H1 (cell line): ENCODE data around the gene ADPRHL1. TPM values are rescaled to one million over a fixed set of nuclear protein-coding genes. Genes with fewer than 3 reads are reported as not detected.

Experiments
- CTCF ChIA-PET: fragments of 300-600 bp; sonication (Branson Sonifier 250); formaldehyde crosslinking; loops from one replicate; lab custom pipeline; 2021; ENCODE audit not compliant: partially characterized antibody; lab: Charles Lee
- POLR2A ChIA-PET: fragments of 300-600 bp; sonication (Branson Sonifier 250); formaldehyde crosslinking; loops from one replicate; lab custom pipeline; 2021; ENCODE audit warnings: inconsistent platforms; ENCODE audit not compliant: partially characterized antibody; lab: Charles Lee
- DNase-seq, 2 experiments: peaks; one replicate each; pipeline versions ENCODE4 v3.0.0 to v3.0.0-alpha.2; 2010 to 2022; ENCODE audit warnings: low spot score in 2 of 2, low read depth in 1 of 2, mixed read lengths in 1 of 2
- FAIRE-seq: peaks from 2 replicates; lab custom pipeline; 2011; peaks lifted over from hg19 to GRCh38; lab: Jason Lieb, UNC
- H2AFZ ChIP-seq: 2 replicates; pipeline ENCODE4 v1.8.1; 2012; ENCODE audit warnings: low read length, inconsistent platforms
- H2AK5ac ChIP-seq: 2 replicates; pipeline ENCODE4 v1.6.1; 2013; ENCODE audit warnings: low read depth, low read length
- H2BK120ac ChIP-seq: replicated peaks from 2 replicates; pipeline ENCODE3; 2013; ENCODE audit warnings: low read depth, low read length, inconsistent platforms
- H2BK12ac ChIP-seq: 2 replicates; pipeline ENCODE4 v1.6.1; 2013; ENCODE audit warnings: low read depth, low read length
- H2BK15ac ChIP-seq: 2 replicates; pipeline ENCODE4 v1.6.1; 2013; ENCODE audit warnings: low read length
- H2BK20ac ChIP-seq: 2 replicates; pipeline ENCODE4 v1.6.1; 2013; ENCODE audit warnings: low read length
- H2BK5ac ChIP-seq: 2 replicates; pipeline ENCODE4 v1.6.1; 2013; ENCODE audit warnings: low read depth, low read length
- H3K14ac ChIP-seq: 2 replicates; pipeline ENCODE4 v1.6.1; 2013; ENCODE audit warnings: inconsistent platforms; ENCODE audit not compliant: insufficient read length
- H3K18ac ChIP-seq: 2 replicates; pipeline ENCODE4 v1.6.1; 2013; ENCODE audit warnings: low read length; ENCODE audit errors: extremely low read depth
- H3K23ac ChIP-seq: 2 replicates; pipeline ENCODE4 v1.6.1; 2013; ENCODE audit warnings: inconsistent platforms; ENCODE audit not compliant: insufficient read length
- H3K23me2 ChIP-seq: 2 replicates; pipeline ENCODE4 v1.6.1; 2013; ENCODE audit warnings: low read depth, low read length
- H3K27ac ChIP-seq: 2 replicates; pipeline ENCODE4 v1.6.1; 2011; ENCODE audit warnings: low read depth, low read length, inconsistent platforms
- H3K27me3 ChIP-seq, 4 experiments: replicated peaks in 1 of 4; 1 replicate in 1 of 4; 2 replicates in 3 of 4; pipeline versions ENCODE4 v1.6.1 to v1.8.1; 2011 to 2013; ENCODE audit warnings: low read length in 3 of 4, mild to moderate bottlenecking in 3 of 4, inconsistent platforms in 2 of 4, mixed read lengths in 2 of 4, moderate library complexity in 1 of 4; ENCODE audit not compliant: control insufficient read depth in 3 of 4, insufficient read depth in 3 of 4; ENCODE audit errors: extremely low read depth in 1 of 4
- H3K36me3 ChIP-seq, 4 experiments: 2 replicates each; pipeline versions ENCODE4 v1.6.1 to v1.8.1; 2011 to 2013; ENCODE audit warnings: mild to moderate bottlenecking in 4 of 4, low read length in 3 of 4, moderate library complexity in 2 of 4, control low read depth in 1 of 4, inconsistent platforms in 1 of 4; ENCODE audit not compliant: insufficient read depth in 4 of 4, control insufficient read depth in 2 of 4
- H3K4ac ChIP-seq: replicated peaks from 2 replicates; pipeline ENCODE3; 2013; ENCODE audit warnings: low read length, low read depth, mixed read lengths, inconsistent platforms; ENCODE audit not compliant: insufficient read length
- H3K4me1 ChIP-seq, 4 experiments: replicated peaks in 1 of 4; 1 replicate in 1 of 4; 2 replicates in 3 of 4; pipeline versions ENCODE4 v1.6.1 to v1.8.1; 2011 to 2013; ENCODE audit warnings: low read length in 3 of 4, inconsistent platforms in 2 of 4, mixed read lengths in 1 of 4; ENCODE audit not compliant: insufficient read depth in 4 of 4, control insufficient read depth in 3 of 4
- H3K4me2 ChIP-seq, 2 experiments: 2 replicates each; pipeline versions ENCODE4 v1.6.1 to v1.8.1; 2011 to 2013; ENCODE audit warnings: low read depth in 2 of 2, low read length in 2 of 2, control low read depth in 1 of 2, inconsistent platforms in 1 of 2, mild to moderate bottlenecking in 1 of 2; ENCODE audit not compliant: insufficient read depth in 1 of 2
- H3K4me3 ChIP-seq, 4 experiments: fragments of 200-600, 300-600 bp in 1 of 4; sonication (generic), shearing (Covaris generic), sonication (Bioruptor Twin) in 1 of 4; 2 replicates each; pipeline versions ENCODE4 v1.5.1 to v1.8.1; 2011 to 2016; ENCODE audit warnings: low read length in 4 of 4, low read depth in 3 of 4, control low read depth in 2 of 4, inconsistent platforms in 2 of 4, mild to moderate bottlenecking in 2 of 4, mixed read lengths in 1 of 4, moderate library complexity in 1 of 4; ENCODE audit not compliant: insufficient read depth in 2 of 4; ENCODE audit errors: extremely low read depth in 1 of 4
- H3K56ac ChIP-seq: replicated peaks from 2 replicates; pipeline ENCODE3; 2013; ENCODE audit warnings: low read depth, mild to moderate bottlenecking, mixed read lengths, low read length, inconsistent platforms; ENCODE audit not compliant: insufficient read length
- H3K79me1 ChIP-seq: 2 replicates; pipeline ENCODE4 v1.6.1; 2013; ENCODE audit warnings: low read depth, low read length, control low read depth
- H3K79me2 ChIP-seq, 2 experiments: 2 replicates each; pipeline versions ENCODE4 v1.6.1 to v1.8.1; 2012 to 2013; ENCODE audit warnings: low read length in 2 of 2, mild to moderate bottlenecking in 2 of 2, inconsistent platforms in 1 of 2; ENCODE audit not compliant: insufficient read depth in 2 of 2, control insufficient read depth in 1 of 2
- H3K9ac ChIP-seq, 4 experiments: replicated peaks in 1 of 4; 1 replicate in 1 of 4; 2 replicates in 3 of 4; pipeline versions ENCODE4 v1.6.1 to v1.8.1; 2011 to 2013; ENCODE audit warnings: low read depth in 3 of 4, low read length in 3 of 4, control low read depth in 2 of 4, mild to moderate bottlenecking in 2 of 4, moderate library complexity in 2 of 4, inconsistent platforms in 1 of 4; ENCODE audit errors: extremely low read depth in 1 of 4
- H3K9me3 ChIP-seq, 2 experiments: 2 replicates each; pipeline versions ENCODE4 v1.6.1 to v1.8.1; 2012 to 2013; ENCODE audit warnings: mild to moderate bottlenecking in 2 of 2, moderate library complexity in 2 of 2, control low read depth in 1 of 2, inconsistent platforms in 1 of 2, low read depth in 1 of 2, low read length in 1 of 2, mixed read lengths in 1 of 2; ENCODE audit not compliant: insufficient read depth in 2 of 2
- H4K20me1 ChIP-seq, 2 experiments: replicated peaks in 1 of 2; 2 replicates each; pipeline versions ENCODE3 to v1.8.1; 2011 to 2013; ENCODE audit warnings: inconsistent platforms in 2 of 2, low read length in 2 of 2, mild to moderate bottlenecking in 1 of 2; ENCODE audit not compliant: insufficient read depth in 2 of 2, control insufficient read depth in 1 of 2
- H4K5ac ChIP-seq: 2 replicates; pipeline ENCODE4 v1.6.1; 2013; ENCODE audit warnings: low read length, low read depth, mixed read lengths, inconsistent platforms; ENCODE audit not compliant: insufficient read length
- H4K8ac ChIP-seq: 2 replicates; pipeline ENCODE4 v1.8.0; 2013; ENCODE audit warnings: mild to moderate bottlenecking, moderate library complexity, low read length, inconsistent platforms; ENCODE audit not compliant: insufficient read depth; ENCODE audit errors: extremely low read depth
- H4K91ac ChIP-seq: replicated peaks from 2 replicates; pipeline ENCODE3; 2013; ENCODE audit warnings: low read length, mixed read lengths, inconsistent platforms; ENCODE audit not compliant: insufficient read length
- BACH1 ChIP-seq: IDR thresholded peaks from 2 replicates; pipeline ENCODE4 v1.6.1; 2012; ENCODE audit warnings: low read length, improper control_type of control experiment
- CTCF ChIP-seq, 3 experiments: IDR thresholded peaks; 1 replicate in 2 of 3; 2 replicates in 1 of 3; pipeline versions ENCODE4 v1.5.1 to v1.6.1; 2011; ENCODE audit warnings: low read length in 3 of 3, mild to moderate bottlenecking in 3 of 3, inconsistent platforms in 2 of 3, low read depth in 1 of 3, moderate library complexity in 1 of 3; ENCODE audit not compliant: insufficient read depth in 1 of 3; ENCODE audit errors: control extremely low read depth in 1 of 3
- EP300 ChIP-seq, 2 experiments: IDR thresholded peaks; 1 replicate in 1 of 2; 2 replicates in 1 of 2; pipeline ENCODE4 v1.6.1; 2011 to 2012; ENCODE audit warnings: low read depth in 2 of 2, low read length in 2 of 2, mild to moderate bottlenecking in 2 of 2, borderline replicate concordance in 1 of 2, inconsistent platforms in 1 of 2, moderate library complexity in 1 of 2
- KDM4A ChIP-seq: IDR thresholded peaks from one replicate; pipeline ENCODE4 v1.7.1; 2012; ENCODE audit warnings: low read depth, mild to moderate bottlenecking, moderate library complexity, low read length, inconsistent platforms; ENCODE audit not compliant: severe bottlenecking
- NRF1 ChIP-seq: IDR thresholded peaks from 2 replicates; pipeline ENCODE4 v1.6.1; 2011; ENCODE audit warnings: mild to moderate bottlenecking, low read depth, low read length, improper control_type of control experiment
- RAD21 ChIP-seq, 2 experiments: IDR thresholded peaks in 1 of 2; conservative IDR thresholded peaks in 1 of 2; 2 replicates each; pipeline ENCODE4 v1.6.1; 2011; ENCODE audit warnings: low read depth in 2 of 2, low read length in 2 of 2, improper control_type of control experiment in 1 of 2, inconsistent platforms in 1 of 2, mild to moderate bottlenecking in 1 of 2, moderate library complexity in 1 of 2
- RBBP5 ChIP-seq: IDR thresholded peaks from 2 replicates; pipeline ENCODE4 v1.7.1; 2012; ENCODE audit warnings: low read depth, mild to moderate bottlenecking, inconsistent platforms, low read length, moderate library complexity, borderline replicate concordance
- WGBS, 2 experiments: shearing (Covaris generic) in 1 of 2; methylation state at CpG; one replicate each; pipeline versions ENCODE4 v1.1.6 to v1.1.7; 2013 to 2015; ENCODE audit warnings: low lambda C conversion rate in 2 of 2, mixed read lengths in 2 of 2, inconsistent platforms in 1 of 2, low coverage in 1 of 2, missing lambda C conversion rate in 1 of 2; ENCODE audit not compliant: insufficient replicate concordance in 2 of 2, insufficient coverage in 1 of 2, insufficient read length in 1 of 2; ENCODE audit errors: extremely low coverage in 1 of 2, missing lambda C conversion rate in 1 of 2; 5-methylcytosine and 5-hydroxymethylcytosine counted together
- polyA plus RNA-seq, 7 experiments: library from polyadenylated mRNA; depleted of rRNA in 3 of 7; stranded (reverse) in 5 of 7; unstranded in 2 of 7; fragments of >200 nt in 5 of 7; fragments of 200-250 nt in 2 of 7; gene quantifications; 1 replicate in 5 of 7; 2 replicates in 1 of 7; 4 replicates in 1 of 7; pipeline versions ENCODE4 v1.2.1 to v1.2.3, GENCODE V29; 2011 to 2013; ENCODE audit warnings: missing spikeins in 2 of 7, mixed read lengths in 2 of 7
- total RNA-seq: library from RNA; stranded (reverse); fragmentation: NEBNext Ultra II Directional; extraction: Animal tissue kit (Norgen Biotek cat#: 25700); gene quantifications from 2 replicates; pipeline ENCODE4 v1.2.1, GENCODE V29; 2021

ADPRHL1 gene
- total and polyA plus RNA-seq, 2 of the 8 experiments (the other 6 are each of a cell fraction or from before 2014, with no cell fraction given): 0.74 to 1.7 TPM

GRCh38 chr13:113393563-113394338 lies 59.5 kb downstream of the ADPRHL1 start:
- Histone ChIP-seq H3K23me2 (peaks cover 5% of the 10 kb centered on the region), H3K27me3 (no peaks in the 10 kb centered on the region), H3K56ac (no peak overlapping the region), H4K91ac (peak overlapping the region; percentile 99), H3K4ac (peak overlapping the region; percentile 95), H4K8ac (peak overlapping the region; percentile 94; the same call in 1 of the 2 replicates), H2AK5ac (peak overlapping the region; percentile 100), H3K4me2 (peak overlapping the region; percentile 70 to 88), H3K23ac (peak overlapping the region; percentile 1), H4K5ac (peak overlapping the region; percentile 93), H3K36me3 (peaks cover 0 to 6% (median 0%) of the 10 kb centered on the region in 4 experiments; a peak in 1 of 8 replicates), H2BK5ac (peak overlapping the region; percentile 76; the same call in 1 of the 2 replicates), H3K27ac (no peak overlapping the region; the same call in 1 of the 2 replicates), H2BK15ac (peak overlapping the region; percentile 99; the same call in 1 of the 2 replicates), H2BK20ac (peak overlapping the region; percentile 100; the same call in 1 of the 2 replicates), H3K9ac (peak overlapping the region; percentile 52 to 65 (median 60)), H3K9me3 (peaks cover 4 to 8% of the 10 kb centered on the region in 2 experiments; a peak in 3 of 4 replicates), H3K79me1 (no peaks in the 10 kb centered on the region), H3K18ac (peak overlapping the region; percentile 98), H3K4me1 (peaks cover 8 to 16% (median 12%) of the 10 kb centered on the region in 4 experiments), H2BK12ac (peak overlapping the region; percentile 100), H4K20me1 (no peaks in the 10 kb centered on the region), H2BK120ac (peak overlapping the region; percentile 98), H3K14ac (no peak overlapping the region), H3K4me3 (peak overlapping the region; percentile 51 to 65 (median 56)), H2AFZ (peak overlapping the region; percentile 60; the same call in 1 of the 2 replicates), H3K79me2 (no peaks in the 10 kb centered on the region)
- ChIA-PET CTCF (interaction anchor here (0.8 to 7.1 kb wide), 7 partner anchors 21 to 331 kb away, joined by 3 to 37 read pairs (median 5); no protein-coding TSS in a partner anchor), POLR2A (interaction anchor here (0.8 to 4.8 kb wide), 3 partner anchors 30 to 66 kb away, joined by 3 to 34 read pairs (median 3); partner anchors contain the start of gene GRTP1)
- FAIRE-seq (no peak), DNase-seq (peak; percentile 60 to 92)
- 15% methylated on average over 52 of the region's 63 CpGs; no CpG with 5 or more reads in 1 of the 2 experiments for WGBS, 2 experiments
- TF ChIP-seq NRF1 (no peak), RAD21 (IDR thresholded peaks at IDR 0.05 in 1 of 2, conservative IDR thresholded peaks at IDR 0.05 in 1 of 2; ENCODE audit: low read depth in 2 of 2, low read length in 2 of 2) (peak; percentile 73 to 95), RBBP5 (no peak), EP300 (IDR thresholded peaks at IDR 0.05; ENCODE audit: borderline replicate concordance in 1 of 2, low read depth in 2 of 2, low read length in 2 of 2) (no peak), CTCF (IDR thresholded peaks at IDR 0.05; ENCODE audit: control extremely low read depth in 1 of 3, insufficient read depth in 1 of 3, low read depth in 1 of 3, low read length in 3 of 3) (peak in 2 of 3 experiments; percentile 70 to 95; a peak in 3 of 4 replicates), BACH1 (no peak), KDM4A (peak; percentile 56)
